ENCODE results near the gene CCDC106.

CCDC106 gene

DNA sequence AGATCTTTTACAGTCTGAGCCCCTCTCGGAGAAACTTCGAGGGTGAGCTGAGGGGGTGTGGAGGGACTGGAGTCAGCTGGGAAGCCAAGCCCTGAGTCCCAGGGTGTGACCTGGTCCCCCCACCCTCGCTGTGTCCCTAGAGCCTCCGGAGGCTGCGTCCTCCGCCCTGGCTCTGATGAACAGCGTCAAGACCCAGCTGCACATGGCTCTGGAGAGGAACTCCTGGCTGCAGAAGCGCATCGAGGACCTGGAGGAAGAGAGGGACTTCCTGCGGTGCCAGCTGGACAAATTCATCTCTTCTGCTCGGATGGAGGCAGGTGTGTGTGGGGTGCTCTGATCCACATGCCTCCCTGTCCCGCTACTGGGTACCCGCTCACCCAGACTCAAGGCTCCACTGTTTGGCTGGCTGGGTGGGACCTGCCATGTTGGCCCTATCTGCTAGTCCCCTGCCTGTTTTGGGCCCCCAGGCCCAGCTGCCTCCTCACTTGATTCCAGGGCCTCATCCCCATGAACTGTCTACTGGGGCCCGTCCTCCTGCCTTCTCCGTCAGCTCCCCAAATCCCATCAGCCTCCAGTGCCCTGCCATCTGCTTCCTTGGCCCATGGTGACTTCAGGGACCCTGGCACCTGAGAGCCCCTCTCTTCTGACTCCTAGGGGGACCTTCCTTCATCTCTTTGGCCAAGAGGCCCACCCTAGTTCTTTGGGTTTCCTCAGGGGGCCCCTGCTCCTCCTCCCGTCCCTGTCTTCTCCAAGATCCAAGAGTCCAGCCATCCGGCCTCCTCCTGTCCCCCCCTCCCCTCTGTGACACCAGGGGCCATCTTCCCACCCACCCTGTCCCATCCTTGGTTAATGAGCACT, 1.5 kb downstream of the CCDC106 start:
- Histone ChIP-seq H3K27me3 (ENCODE audit: control insufficient read depth, insufficient read depth, low read length) (no peaks in the 10 kb centered on the region), H2AFZ (no peak overlapping the region), H3K36me3 (ENCODE audit: control insufficient read depth, insufficient read depth, low read length) (no peaks in the 10 kb centered on the region), H3K27ac (no peak overlapping the region), H3K4me2 (ENCODE audit: low read length) (peak overlapping the region; percentile 8), H3K9me3 (ENCODE audit: control insufficient read depth, low read length) (no peaks in the 10 kb centered on the region), H3K9ac (no peak overlapping the region), H3K4me3 (ENCODE audit: low read depth, low read length) (peak overlapping the region; percentile 89), H3K79me2 (peaks cover 2% of the 10 kb centered on the region), H3K4me1 (peaks cover 13% of the 10 kb centered on the region)
- TF ChIP-seq, protein P1, sequence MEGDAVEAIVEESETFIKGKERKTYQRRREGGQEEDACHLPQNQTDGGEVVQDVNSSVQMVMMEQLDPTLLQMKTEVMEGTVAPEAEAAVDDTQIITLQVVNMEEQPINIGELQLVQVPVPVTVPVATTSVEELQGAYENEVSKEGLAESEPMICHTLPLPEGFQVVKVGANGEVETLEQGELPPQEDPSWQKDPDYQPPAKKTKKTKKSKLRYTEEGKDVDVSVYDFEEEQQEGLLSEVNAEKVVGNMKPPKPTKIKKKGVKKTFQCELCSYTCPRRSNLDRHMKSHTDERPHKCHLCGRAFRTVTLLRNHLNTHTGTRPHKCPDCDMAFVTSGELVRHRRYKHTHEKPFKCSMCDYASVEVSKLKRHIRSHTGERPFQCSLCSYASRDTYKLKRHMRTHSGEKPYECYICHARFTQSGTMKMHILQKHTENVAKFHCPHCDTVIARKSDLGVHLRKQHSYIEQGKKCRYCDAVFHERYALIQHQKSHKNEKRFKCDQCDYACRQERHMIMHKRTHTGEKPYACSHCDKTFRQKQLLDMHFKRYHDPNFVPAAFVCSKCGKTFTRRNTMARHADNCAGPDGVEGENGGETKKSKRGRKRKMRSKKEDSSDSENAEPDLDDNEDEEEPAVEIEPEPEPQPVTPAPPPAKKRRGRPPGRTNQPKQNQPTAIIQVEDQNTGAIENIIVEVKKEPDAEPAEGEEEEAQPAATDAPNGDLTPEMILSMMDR (IDR thresholded peaks at IDR 0.05): no peak

GRCh38 chr19:55650126-55650557, 2.1 kb downstream of the CCDC106 start:
- Histone ChIP-seq H3K4me2 (ENCODE audit: low read length) (no peak overlapping the region), H3K9me3 (ENCODE audit: control insufficient read depth, low read length) (no peaks in the 10 kb centered on the region), H3K27ac (no peak overlapping the region), H2AFZ (no peak overlapping the region), H3K27me3 (ENCODE audit: control insufficient read depth, insufficient read depth, low read length) (no peaks in the 10 kb centered on the region), H3K36me3 (ENCODE audit: control insufficient read depth, insufficient read depth, low read length) (no peaks in the 10 kb centered on the region), H3K79me2 (peaks cover 3% of the 10 kb centered on the region), H3K4me1 (peaks cover 10% of the 10 kb centered on the region), H3K4me3 (ENCODE audit: low read depth, low read length) (no peak overlapping the region), H3K9ac (no peak overlapping the region)
- TF ChIP-seq, protein P1 (IDR thresholded peaks at IDR 0.05): no peak

DNA sequence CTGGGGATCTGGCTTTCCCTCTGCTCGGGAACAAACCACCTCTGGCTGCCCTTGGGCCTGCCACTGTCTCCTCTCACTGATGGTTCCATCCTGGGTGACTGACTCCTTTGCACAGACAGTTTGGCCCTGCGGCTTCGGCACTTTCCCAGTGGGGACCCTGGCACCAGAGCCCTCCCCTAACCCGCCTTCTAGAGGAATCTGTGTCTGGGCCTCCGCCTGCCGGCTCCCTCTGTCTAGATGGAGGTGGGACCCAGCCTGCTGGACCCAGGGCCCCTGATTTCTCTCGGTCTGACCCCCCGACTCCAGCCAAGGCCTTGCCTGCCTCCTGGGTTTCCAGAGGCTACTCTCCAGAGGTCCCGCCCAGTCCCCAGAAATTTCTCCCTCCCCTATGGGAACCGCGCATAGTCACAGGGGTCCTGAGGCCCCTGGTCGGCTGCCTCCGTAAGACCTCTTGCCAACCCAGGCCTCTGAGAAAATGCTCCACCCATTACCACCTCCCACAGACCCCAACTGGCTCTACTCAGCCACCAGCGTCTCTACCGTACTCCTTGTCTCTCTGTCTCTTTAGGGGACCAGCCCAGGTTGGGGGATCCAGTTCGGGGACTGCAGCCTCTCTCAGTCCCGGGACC, 2.7 kb downstream of the CCDC106 start:
- Histone ChIP-seq H3K27ac (no peak overlapping the region), H3K36me3 (ENCODE audit: control insufficient read depth, insufficient read depth, low read length) (no peaks in the 10 kb centered on the region), H2AFZ (no peak overlapping the region), H3K4me2 (ENCODE audit: low read length) (no peak overlapping the region), H3K4me3 (ENCODE audit: low read depth, low read length) (no peak overlapping the region), H3K79me2 (peaks cover 6% of the 10 kb centered on the region), H3K9me3 (ENCODE audit: control insufficient read depth, low read length) (no peaks in the 10 kb centered on the region), H3K4me1 (peaks cover 10% of the 10 kb centered on the region), H3K27me3 (ENCODE audit: control insufficient read depth, insufficient read depth, low read length) (no peaks in the 10 kb centered on the region), H3K9ac (no peak overlapping the region)
- TF ChIP-seq, protein P1 (IDR thresholded peaks at IDR 0.05): no peak

- no peak overlapping the region for H2AFZ ChIP-seq
- no peak overlapping the region for H3K9ac ChIP-seq
- H3K4me3 ChIP-seq (ENCODE audit: low read depth, low read length): no peak overlapping the region
- H3K27me3 ChIP-seq (ENCODE audit: control insufficient read depth, insufficient read depth, low read length): no peaks in the 10 kb centered on the region
- peaks cover 13% of the 10 kb centered on the region for H3K4me1 ChIP-seq
- H3K27ac ChIP-seq: no peak overlapping the region
- H3K36me3 ChIP-seq (ENCODE audit: control insufficient read depth, insufficient read depth, low read length): no peaks in the 10 kb centered on the region
- no peaks in the 10 kb centered on the region for H3K9me3 ChIP-seq (ENCODE audit: control insufficient read depth, low read length)
- no peak overlapping the region for H3K4me2 ChIP-seq (ENCODE audit: low read length)
- TF ChIP-seq, protein P1 (IDR thresholded peaks at IDR 0.05): no peak
- peaks cover 11% of the 10 kb centered on the region for H3K79me2 ChIP-seq
These were observed 3.2 kb downstream of the CCDC106 start for GRCh38 chr19:55651236-55651635.
